HUES64 (cell line): ENCODE data around the gene ARHGAP10.

Source experiments
- H3K27ac ChIP-seq: 2 replicates; pipeline ENCODE4 v1.7.0; 2013; ENCODE audit warnings: low read depth, low read length, inconsistent platforms
- H3K27me3 ChIP-seq: 2 replicates; pipeline ENCODE4 v1.6.1; 2013; ENCODE audit warnings: mild to moderate bottlenecking, low read length; ENCODE audit not compliant: insufficient read depth
- H3K36me3 ChIP-seq: 2 replicates; pipeline ENCODE4 v1.6.1; 2013; ENCODE audit warnings: mild to moderate bottlenecking, low read length; ENCODE audit not compliant: insufficient read depth
- H3K4me1 ChIP-seq: 2 replicates; pipeline ENCODE4 v1.6.1; 2013; ENCODE audit warnings: mild to moderate bottlenecking, low read length, moderate library complexity; ENCODE audit not compliant: insufficient read depth
- H3K4me3 ChIP-seq: 2 replicates; pipeline ENCODE4 v1.5.1; 2013; ENCODE audit warnings: mild to moderate bottlenecking, low read length, moderate library complexity
- H3K9ac ChIP-seq: 2 replicates; pipeline ENCODE4 v1.6.1; 2013; ENCODE audit warnings: mild to moderate bottlenecking, low read depth, low read length
- H3K9me3 ChIP-seq: 2 replicates; pipeline ENCODE4 v1.6.1; 2013; ENCODE audit warnings: low read depth, low read length; ENCODE audit not compliant: insufficient read depth
- WGBS: fragments of 150-250, 120-280 bp; methylation state at CpG from one replicate; pipeline ENCODE4 v1.1.7; 2013; ENCODE audit warnings: missing lambda C conversion rate; 5-methylcytosine and 5-hydroxymethylcytosine counted together

ARHGAP10 gene

GRCh38 chr4:147829401-147830101, 97.7 kb downstream of the ARHGAP10 start:
- Histone ChIP-seq H3K27me3 (no peaks in the 10 kb centered on the region), H3K4me1 (peaks cover 24% of the 10 kb centered on the region; the same call in 1 of the 2 replicates), H3K9ac (no peak overlapping the region), H3K4me3 (no peak overlapping the region), H3K36me3 (no peaks in the 10 kb centered on the region; the same call in 1 of the 2 replicates), H3K9me3 (no peaks in the 10 kb centered on the region), H3K27ac (no peak overlapping the region)
- WGBS: 82% methylated on average over 13 of the region's 13 CpGs

GRCh38 chr4:147830102-147830463, 98.2 kb downstream of the ARHGAP10 start:
- 79% methylated on average over 3 of the region's 3 CpGs for WGBS
- H3K9me3 ChIP-seq: no peaks in the 10 kb centered on the region
- H3K27me3 ChIP-seq: no peaks in the 10 kb centered on the region
- peaks cover 28% of the 10 kb centered on the region for H3K4me1 ChIP-seq
- no peaks in the 10 kb centered on the region; the same call in 1 of the 2 replicates for H3K36me3 ChIP-seq
- no peak overlapping the region for H3K9ac ChIP-seq
- no peak overlapping the region for H3K4me3 ChIP-seq
- no peak overlapping the region for H3K27ac ChIP-seq

- H3K27me3 ChIP-seq: no peaks in the 10 kb centered on the region
- peaks cover 33% of the 10 kb centered on the region for H3K4me1 ChIP-seq
- H3K4me3 ChIP-seq: no peak overlapping the region
- whole genome bisulfite sequencing: 86% methylated on average over 3 of the region's 3 CpGs
- no peaks in the 10 kb centered on the region; the same call in 1 of the 2 replicates for H3K36me3 ChIP-seq
- H3K27ac ChIP-seq: no peak overlapping the region
- no peaks in the 10 kb centered on the region for H3K9me3 ChIP-seq
- H3K9ac ChIP-seq: no peak overlapping the region
These were observed 99.1 kb downstream of the ARHGAP10 start for GRCh38 chr4:147830987-147831386.

- Histone ChIP-seq H3K4me3 (no peak overlapping the region), H3K4me1 (peaks cover 40% of the 10 kb centered on the region), H3K9ac (no peak overlapping the region), H3K27me3 (no peaks in the 10 kb centered on the region), H3K27ac (no peak overlapping the region), H3K9me3 (no peaks in the 10 kb centered on the region), H3K36me3 (no peaks in the 10 kb centered on the region; the same call in 1 of the 2 replicates)
- 80% methylated on average over 4 of the region's 5 CpGs for WGBS
These were observed 99.8 kb downstream of the ARHGAP10 start for GRCh38 chr4:147831551-147832171.

- Histone ChIP-seq H3K4me1 (peaks cover 40% of the 10 kb centered on the region), H3K4me3 (no peak overlapping the region), H3K9me3 (no peaks in the 10 kb centered on the region), H3K9ac (no peak overlapping the region), H3K36me3 (no peaks in the 10 kb centered on the region; the same call in 1 of the 2 replicates), H3K27me3 (no peaks in the 10 kb centered on the region), H3K27ac (no peak overlapping the region)
- WGBS: 87% methylated on average over 2 of the region's 2 CpGs
These were observed 101.4 kb downstream of the ARHGAP10 start for GRCh38 chr4:147833254-147833653.

- Histone ChIP-seq H3K36me3 (no peaks in the 10 kb centered on the region; the same call in 1 of the 2 replicates), H3K9ac (no peak overlapping the region), H3K9me3 (no peaks in the 10 kb centered on the region), H3K4me1 (peaks cover 40% of the 10 kb centered on the region), H3K4me3 (no peak overlapping the region), H3K27me3 (no peaks in the 10 kb centered on the region), H3K27ac (no peak overlapping the region)
- WGBS: 88% methylated on average over 2 of the region's 2 CpGs
These were observed 101.9 kb downstream of the ARHGAP10 start for GRCh38 chr4:147833741-147834140.

GRCh38 chr4:147834480-147834879, 102.6 kb downstream of the ARHGAP10 start:
- Histone ChIP-seq H3K9ac (no peak overlapping the region), H3K4me1 (peaks cover 40% of the 10 kb centered on the region), H3K4me3 (no peak overlapping the region), H3K27ac (peak overlapping the region; percentile 51; the same call in 1 of the 2 replicates), H3K27me3 (no peaks in the 10 kb centered on the region), H3K36me3 (no peaks in the 10 kb centered on the region; the same call in 1 of the 2 replicates), H3K9me3 (no peaks in the 10 kb centered on the region)
- 83% methylated on average over 3 of the region's 3 CpGs for WGBS

- Histone ChIP-seq H3K9ac (no peak overlapping the region), H3K4me1 (peaks cover 23% of the 10 kb centered on the region), H3K36me3 (no peaks in the 10 kb centered on the region; the same call in 1 of the 2 replicates), H3K4me3 (no peak overlapping the region), H3K27me3 (no peaks in the 10 kb centered on the region), H3K27ac (no peak overlapping the region), H3K9me3 (no peaks in the 10 kb centered on the region)
- 96% methylated on average over 6 of the region's 6 CpGs for WGBS
These were observed 104.9 kb downstream of the ARHGAP10 start for GRCh38 chr4:147836807-147837206.

GRCh38 chr4:147837435-147837834, 105.5 kb downstream of the ARHGAP10 start:
- H3K9me3 ChIP-seq: no peaks in the 10 kb centered on the region
- no peak overlapping the region for H3K9ac ChIP-seq
- H3K4me3 ChIP-seq: no peak overlapping the region
- no peaks in the 10 kb centered on the region for H3K27me3 ChIP-seq
- H3K27ac ChIP-seq: no peak overlapping the region
- no peaks in the 10 kb centered on the region; the same call in 1 of the 2 replicates for H3K36me3 ChIP-seq
- H3K4me1 ChIP-seq: peaks cover 21% of the 10 kb centered on the region
- WGBS: 71% methylated on average over 1 of the region's 1 CpG

GRCh38 chr4:147837854-147838253, 106.0 kb downstream of the ARHGAP10 start:
- Histone ChIP-seq H3K36me3 (no peaks in the 10 kb centered on the region; the same call in 1 of the 2 replicates), H3K9me3 (no peaks in the 10 kb centered on the region), H3K4me1 (peaks cover 21% of the 10 kb centered on the region), H3K27me3 (no peaks in the 10 kb centered on the region), H3K4me3 (no peak overlapping the region), H3K9ac (no peak overlapping the region), H3K27ac (no peak overlapping the region)
- WGBS: no CpG with 5 or more reads among the region's 1 CpG

- Histone ChIP-seq H3K9me3 (no peaks in the 10 kb centered on the region), H3K4me3 (no peak overlapping the region), H3K4me1 (peaks cover 21% of the 10 kb centered on the region), H3K36me3 (no peaks in the 10 kb centered on the region), H3K27ac (no peak overlapping the region), H3K9ac (no peak overlapping the region), H3K27me3 (no peaks in the 10 kb centered on the region)
- 56% methylated on average over 1 of the region's 2 CpGs for WGBS
These were observed 107.3 kb downstream of the ARHGAP10 start for GRCh38 chr4:147839200-147839599.
